Uterus (tissue), 2 donors: Measurements from ENCODE around the gene USP15.

Experiments used
- CTCF ChIP-seq, 4 experiments: fragments of 200-600 bp in 2 of 4; fragments of 450-650 bp in 2 of 4; sonication (generic) in 2 of 4; IDR thresholded peaks; one replicate each; pipeline ENCODE4 v1.5.1; 2016 to 2019; ENCODE audit warnings: antibody characterized with exemption in 4 of 4, mild to moderate bottlenecking in 2 of 4, moderate library complexity in 1 of 4
- POLR2A ChIP-seq, 2 donors: fragments of 450-650 bp; IDR thresholded peaks; one replicate each; pipeline ENCODE4 v1.6.1; 2016; ENCODE audit warnings: antibody characterized with exemption in 2 of 2, mild to moderate bottlenecking in 1 of 2, moderate library complexity in 1 of 2

- TF ChIP-seq POLR2A (IDR thresholded peaks at IDR 0.05) (no peak), CTCF (IDR thresholded peaks at IDR 0.05) (no peak)
Observed at GRCh38 chr12:62332598-62332997, 72.4 kb downstream of the USP15 start.
